Endothelial cell (in vitro differentiated cells): ENCODE data around the gene TRABD2B. TPM values are rescaled to one million over a fixed set of nuclear protein-coding genes. Genes with fewer than 3 reads are reported as not detected.

ENCODE experiments used
- DNase-seq: peaks from one replicate; pipeline ENCODE4 v3.0.0; 2021; ENCODE audit warnings: low spot score
- H3K27ac Mint-ChIP-seq: one replicate; pipeline ENCODE4 v1.8.0; 2021; ENCODE audit warnings: mixed read lengths, inconsistent platforms; ENCODE audit not compliant: unreplicated experiment
- H3K27me3 Mint-ChIP-seq: one replicate; pipeline ENCODE4 v1.8.0; 2021; ENCODE audit warnings: mild to moderate bottlenecking, moderate library complexity, mixed read lengths, inconsistent platforms; ENCODE audit not compliant: unreplicated experiment
- H3K36me3 Mint-ChIP-seq: one replicate; pipeline ENCODE4 v1.8.0; 2021; ENCODE audit warnings: mild to moderate bottlenecking, low read depth, mixed read lengths, inconsistent platforms; ENCODE audit not compliant: unreplicated experiment
- H3K4me1 Mint-ChIP-seq: one replicate; pipeline ENCODE4 v1.8.0; 2021; ENCODE audit warnings: mild to moderate bottlenecking, mixed read lengths, inconsistent platforms; ENCODE audit not compliant: unreplicated experiment
- H3K4me3 Mint-ChIP-seq: one replicate; pipeline ENCODE4 v1.8.0; 2021; ENCODE audit warnings: mild to moderate bottlenecking, mixed read lengths, inconsistent platforms; ENCODE audit not compliant: unreplicated experiment
- H3K9me3 Mint-ChIP-seq: one replicate; pipeline ENCODE4 v1.8.0; 2021; ENCODE audit warnings: mixed read lengths, inconsistent platforms; ENCODE audit not compliant: unreplicated experiment
- CTCF ChIP-seq: fragments of 200-600 bp; sonication (generic); IDR thresholded peaks from one replicate; pipeline ENCODE4 v1.5.0; 2021; ENCODE audit warnings: antibody characterized with exemption; ENCODE audit not compliant: unreplicated experiment
- total RNA-seq: library from RNA; stranded (reverse); fragmentation: NEBNext Ultra II Directional; extraction: Animal tissue kit (Norgen Biotek cat#: 25700); gene quantifications from one replicate; pipeline ENCODE4 v1.2.1, GENCODE V29; 2021; ENCODE audit not compliant: unreplicated experiment

The TRABD2B gene
- total RNA-seq, 1 donor from 2014 or later = 1.0 TPM

- no peak overlapping the region for H3K27ac Mint-ChIP-seq
- no peaks in the 10 kb centered on the region for H3K36me3 Mint-ChIP-seq
- TF ChIP-seq CTCF = no peak
- peaks cover 6% of the 10 kb centered on the region for H3K4me1 Mint-ChIP-seq
- peaks cover 23% of the 10 kb centered on the region for H3K27me3 Mint-ChIP-seq
- DNase-seq = no peak
- no peak overlapping the region for H3K4me3 Mint-ChIP-seq
- no peaks in the 10 kb centered on the region for H3K9me3 Mint-ChIP-seq
Observed at GRCh38 chr1:47842228-47842919, 154.8 kb downstream of the TRABD2B start.

- H3K9me3 Mint-ChIP-seq = no peaks in the 10 kb centered on the region
- DNase-seq = no peak
- TF ChIP-seq CTCF = no peak
- no peak overlapping the region for H3K27ac Mint-ChIP-seq
- H3K27me3 Mint-ChIP-seq = peaks cover 23% of the 10 kb centered on the region
- no peaks in the 10 kb centered on the region for H3K36me3 Mint-ChIP-seq
- peaks cover 6% of the 10 kb centered on the region for H3K4me1 Mint-ChIP-seq
- H3K4me3 Mint-ChIP-seq = no peak overlapping the region
Observed at GRCh38 chr1:47841356-47841755, 155.8 kb downstream of the TRABD2B start.

GRCh38 chr1:47840393-47841190 lies 156.6 kb downstream of the TRABD2B start:
- DNase-seq = no peak
- no peak for TF ChIP-seq CTCF
- no peak overlapping the region for H3K4me3 Mint-ChIP-seq
- H3K36me3 Mint-ChIP-seq = no peaks in the 10 kb centered on the region
- peak overlapping the region; percentile 48 for H3K27ac Mint-ChIP-seq
- no peaks in the 10 kb centered on the region for H3K9me3 Mint-ChIP-seq
- peaks cover 23% of the 10 kb centered on the region for H3K27me3 Mint-ChIP-seq
- H3K4me1 Mint-ChIP-seq = peaks cover 6% of the 10 kb centered on the region

- H3K27ac Mint-ChIP-seq = no peak overlapping the region
- no peaks in the 10 kb centered on the region for H3K36me3 Mint-ChIP-seq
- no peak for DNase-seq
Observed at GRCh38 chr1:47839433-47839760, 157.8 kb downstream of the TRABD2B start.

More at GRCh38 chr1:47839433-47839760, 157.8 kb downstream of the TRABD2B start:
- TF ChIP-seq CTCF = no peak
- Mint-ChIP-seq H3K27me3 (peaks cover 18% of the 10 kb centered on the region), H3K4me1 (peaks cover 6% of the 10 kb centered on the region), H3K9me3 (no peaks in the 10 kb centered on the region), H3K4me3 (no peak overlapping the region)
